ENCODE data around the gene CDK2AP2. TPM values are rescaled to one million over a fixed set of nuclear protein-coding genes. Genes with fewer than 3 reads are reported as not detected.
"Not testable (repeated sequence)": the region's sequence is repeated elsewhere in the genome, so short reads cannot be mapped to it uniquely, and the experiment has no call there.

The CDK2AP2 gene
- polyA plus RNA-seq, 3 donors = 47.8 to 80.2 (median 78.5) TPM

- H3K36me3 ChIP-seq (replicated peaks in 1 of 2; ENCODE audit: control insufficient read depth in 1 of 2, insufficient read depth in 2 of 2, low read length in 2 of 2); DNase-seq; H3K79me2 ChIP-seq (ENCODE audit: insufficient read depth, low read length); H3K36me3 Mint-ChIP-seq; H4K20me1 ChIP-seq (ENCODE audit: insufficient read depth, low read length); H3K4me1 Mint-ChIP-seq; H3K9me3 ChIP-seq (replicated peaks in 1 of 2; ENCODE audit: control insufficient read depth in 1 of 2, insufficient read depth in 1 of 2, low read length in 2 of 2); H3K9me3 Mint-ChIP-seq; H3K4me3 Mint-ChIP-seq; H3K27ac ChIP-seq (ENCODE audit: low read depth in 1 of 2, low read length in 2 of 2); intact Hi-C loops (cut with micrococcal nuclease); H3K4me2 ChIP-seq (replicated peaks; ENCODE audit: extremely low read depth, low read length, poor library complexity, severe bottlenecking); H3K27me3 ChIP-seq (ENCODE audit: control insufficient read depth in 2 of 2, insufficient read depth in 2 of 2, low read length in 2 of 2); H2AFZ ChIP-seq (ENCODE audit: insufficient read depth, low read depth, low read length, poor library complexity, severe bottlenecking); H3K4me1 ChIP-seq (ENCODE audit: control insufficient read depth in 1 of 2, insufficient read depth in 2 of 2, low read length in 2 of 2); H3K4me3 ChIP-seq (replicated peaks in 1 of 3; ENCODE audit: low read depth in 2 of 3, low read length in 3 of 3); H3K27ac Mint-ChIP-seq; H3K9ac ChIP-seq (ENCODE audit: insufficient read depth, low read length, poor library complexity, severe bottlenecking): not testable (repeated sequence)
- 92% methylated on average over 10 of the region's 10 CpGs for WGBS (ENCODE audit: insufficient coverage)
- H3K27me3 Mint-ChIP-seq (ENCODE audit: low read depth in 3 of 3) = peaks cover 9 to 15% (median 9%) of the 10 kb centered on the region in 3 donors
Measured at GRCh38 chr11:67476692-67477091, 31.3 kb downstream of the CDK2AP2 start.

- no peaks in the 10 kb centered on the region for H3K9me3 ChIP-seq (replicated peaks in 1 of 2; ENCODE audit: control insufficient read depth in 1 of 2, insufficient read depth in 1 of 2, low read length in 2 of 2)
- H3K27ac ChIP-seq (ENCODE audit: low read depth in 1 of 2, low read length in 2 of 2) = no peak overlapping the region
- peaks cover 7 to 14% (median 7%) of the 10 kb centered on the region in 3 donors for H3K27me3 Mint-ChIP-seq (ENCODE audit: low read depth in 3 of 3)
- no peaks in the 10 kb centered on the region for H4K20me1 ChIP-seq (ENCODE audit: insufficient read depth, low read length)
- H3K27ac Mint-ChIP-seq = no peak overlapping the region
- H3K4me3 ChIP-seq (replicated peaks in 1 of 3; ENCODE audit: low read depth in 2 of 3, low read length in 3 of 3) = no peak overlapping the region
- intact Hi-C loops (cut with micrococcal nuclease) = no loop called here
- no peaks in the 10 kb centered on the region for H3K79me2 ChIP-seq (ENCODE audit: insufficient read depth, low read length)
- no peaks in the 10 kb centered on the region for H3K36me3 ChIP-seq (replicated peaks in 1 of 2; ENCODE audit: control insufficient read depth in 1 of 2, insufficient read depth in 2 of 2, low read length in 2 of 2)
- TF ChIP-seq CTCF (IDR thresholded peaks at IDR 0.05) = no peak
- peaks cover 0 to 9% (median 0%) of the 10 kb centered on the region in 7 donors for H3K9me3 Mint-ChIP-seq
- no CpG with 5 or more reads among the region's 7 CpGs for WGBS (ENCODE audit: insufficient coverage)
- H3K4me1 ChIP-seq (ENCODE audit: control insufficient read depth in 1 of 2, insufficient read depth in 2 of 2, low read length in 2 of 2) = peaks cover 12 to 18% of the 10 kb centered on the region in 2 donors
- no peak overlapping the region for H3K4me3 Mint-ChIP-seq
- no peak for DNase-seq
- no peaks in the 10 kb centered on the region for H3K36me3 Mint-ChIP-seq
- H3K4me1 Mint-ChIP-seq = peaks cover 11% of the 10 kb centered on the region
- H2AFZ ChIP-seq (ENCODE audit: insufficient read depth, low read depth, low read length, poor library complexity, severe bottlenecking) = no peak overlapping the region
- H3K4me2 ChIP-seq (replicated peaks; ENCODE audit: extremely low read depth, low read length, poor library complexity, severe bottlenecking) = no peak overlapping the region
- H3K9ac ChIP-seq (ENCODE audit: insufficient read depth, low read length, poor library complexity, severe bottlenecking) = no peak overlapping the region
- H3K27me3 ChIP-seq (ENCODE audit: control insufficient read depth in 2 of 2, insufficient read depth in 2 of 2, low read length in 2 of 2) = no peaks in the 10 kb centered on the region
Measured at GRCh38 chr11:67472882-67473281, 35.1 kb downstream of the CDK2AP2 start.

All from CD14-positive monocyte (primary cell).